ENCODE results near the gene RAPGEF3. TPM values are rescaled to one million over a fixed set of nuclear protein-coding genes. Genes with fewer than 3 reads are reported as not detected.

RAPGEF3 gene
- total and polyA plus RNA-seq, 2 of the 8 experiments (the other 6 are each of a cell fraction or from before 2014, with no cell fraction given): 5.0 to 9.4 TPM

- FAIRE-seq: no peak
- peak overlapping the region; percentile 61 for H2BK15ac ChIP-seq (ENCODE audit: low read length)
- TF ChIP-seq POLR2A (IDR thresholded peaks at IDR 0.05; ENCODE audit: control extremely low read depth in 1 of 2, low read depth in 2 of 2, low read length in 2 of 2) (no peak), TCF12 (IDR thresholded peaks at IDR 0.05; ENCODE audit: low read depth, low read length) (no peak), POLR2AphosphoS5 (IDR thresholded peaks at IDR 0.05; ENCODE audit: low read depth, low read length) (no peak), JUN (IDR thresholded peaks at IDR 0.05; ENCODE audit: low read depth, low read length) (no peak), NANOG (IDR thresholded peaks at IDR 0.05; ENCODE audit: insufficient read depth, low read depth, low read length, poor library complexity, severe bottlenecking) (no peak), SUZ12 (IDR thresholded peaks at IDR 0.05; ENCODE audit: low read length) (no peak), TEAD4 (IDR thresholded peaks at IDR 0.05; ENCODE audit: low read depth, low read length) (no peak), ZNF274 (IDR thresholded peaks at IDR 0.05; ENCODE audit: borderline replicate concordance, extremely low read depth, low read length) (no peak), TAF7 (optimal IDR thresholded peaks at IDR 0.05; ENCODE audit: borderline replicate concordance, low read depth, low read length) (no peak), BCL11A (IDR thresholded peaks at IDR 0.05; ENCODE audit: low read depth in 2 of 2, low read length in 2 of 2) (no peak), SRF (IDR thresholded peaks at IDR 0.05; ENCODE audit: low read depth, low read length) (no peak), SAP30 (IDR thresholded peaks at IDR 0.05; ENCODE audit: insufficient read depth, insufficient replicate concordance, low read length) (no peak), E2F6 (IDR thresholded peaks at IDR 0.05) (no peak), CEBPB (IDR thresholded peaks at IDR 0.05; ENCODE audit: low read depth, low read length) (no peak), NRF1 (IDR thresholded peaks at IDR 0.05; ENCODE audit: low read depth, low read length) (no peak)
Measured at GRCh38 chr12:47739979-47740378, 18.7 kb downstream of the RAPGEF3 start.

More at GRCh38 chr12:47739979-47740378, 18.7 kb downstream of the RAPGEF3 start:
- Histone ChIP-seq H2BK120ac (replicated peaks; ENCODE audit: low read depth, low read length) (no peak overlapping the region), H4K91ac (replicated peaks; ENCODE audit: insufficient read length, low read length) (no peak overlapping the region), H3K14ac (ENCODE audit: insufficient read length) (no peak overlapping the region), H4K8ac (ENCODE audit: extremely low read depth, insufficient read depth, low read length) (no peak overlapping the region), H3K4me3 (ENCODE audit: extremely low read depth in 1 of 4, insufficient read depth in 2 of 4, low read depth in 3 of 4, low read length in 4 of 4) (no peak overlapping the region), H3K4ac (replicated peaks; ENCODE audit: insufficient read length, low read depth, low read length) (no peak overlapping the region), H3K4me2 (ENCODE audit: insufficient read depth in 1 of 2, low read depth in 2 of 2, low read length in 2 of 2) (no peak overlapping the region), H3K18ac (ENCODE audit: extremely low read depth, low read length) (no peak overlapping the region), H3K36me3 (ENCODE audit: control insufficient read depth in 2 of 4, insufficient read depth in 4 of 4, low read length in 3 of 4) (no peaks in the 10 kb centered on the region), H3K9me3 (ENCODE audit: insufficient read depth in 2 of 2, low read depth in 1 of 2, low read length in 1 of 2) (no peaks in the 10 kb centered on the region), H3K27me3 (replicated peaks in 1 of 4; ENCODE audit: control insufficient read depth in 3 of 4, extremely low read depth in 1 of 4, insufficient read depth in 3 of 4, low read length in 3 of 4) (no peaks in the 10 kb centered on the region; a peak in 1 of 7 replicates), H3K79me1 (ENCODE audit: low read depth, low read length) (no peaks in the 10 kb centered on the region), H2BK5ac (ENCODE audit: low read depth, low read length) (no peak overlapping the region), H2AFZ (ENCODE audit: low read length) (no peak overlapping the region), H2AK5ac (ENCODE audit: low read depth, low read length) (no peak overlapping the region), H3K79me2 (ENCODE audit: control insufficient read depth in 1 of 2, insufficient read depth in 2 of 2, low read length in 2 of 2) (no peaks in the 10 kb centered on the region), H3K4me1 (replicated peaks in 1 of 4; ENCODE audit: control insufficient read depth in 3 of 4, insufficient read depth in 4 of 4, low read length in 3 of 4) (peaks cover 2 to 16% (median 12%) of the 10 kb centered on the region in 4 experiments), H2BK20ac (ENCODE audit: low read length) (no peak overlapping the region), H3K23ac (ENCODE audit: insufficient read length) (no peak overlapping the region), H4K5ac (ENCODE audit: insufficient read length, low read depth, low read length) (no peak overlapping the region), H3K23me2 (ENCODE audit: low read depth, low read length) (no peaks in the 10 kb centered on the region), H3K56ac (replicated peaks; ENCODE audit: insufficient read length, low read depth, low read length) (no peak overlapping the region), H3K27ac (ENCODE audit: low read depth, low read length) (no peak overlapping the region), H3K9ac (replicated peaks in 1 of 4; ENCODE audit: extremely low read depth in 1 of 4, low read depth in 3 of 4, low read length in 3 of 4) (no peak overlapping the region), H2BK12ac (ENCODE audit: low read depth, low read length) (no peak overlapping the region), H4K20me1 (replicated peaks in 1 of 2; ENCODE audit: control insufficient read depth in 1 of 2, insufficient read depth in 2 of 2, low read length in 2 of 2) (no peaks in the 10 kb centered on the region)
- ChIA-PET CTCF (ENCODE audit: partially characterized antibody) (interaction anchor here (1.0 to 64.6 kb wide), 9 partner anchors 4 to 100 kb away, joined by 4 to 2442 read pairs (median 296); partner anchors contain the start of genes ENDOU, HDAC7, RAPGEF3 and SLC48A1), POLR2A (ENCODE audit: partially characterized antibody) (interaction anchor here (0.6 to 7.4 kb wide), 9 partner anchors 10 to 41 kb away, joined by 3 to 79 read pairs (median 3); partner anchors contain the start of gene SLC48A1)
- DNase-seq (ENCODE audit: low read depth in 1 of 2, low spot score in 2 of 2): no peak
- 78% methylated on average over 12 of the region's 12 CpGs; no CpG with 5 or more reads in 1 of the 2 experiments for WGBS, 2 experiments (ENCODE audit: extremely low coverage in 1 of 2, insufficient coverage in 1 of 2, insufficient read length in 1 of 2, insufficient replicate concordance in 2 of 2, low coverage in 1 of 2, low lambda C conversion rate in 2 of 2, missing lambda C conversion rate in 1 of 2)

Measured in H1 (cell line).